Non-pigmented ciliary epithelial cell (primary cell): ENCODE data around the gene CDKAL1.
A peak's percentile ranks its signal among the peaks of the same experiment; 100 is the strongest.
"Not testable (repeated sequence)": the region's sequence is repeated elsewhere in the genome, so short reads cannot be mapped to it uniquely, and the experiment has no call there.

Experiments used
- DNase-seq: peaks from one replicate; pipeline ENCODE4 v3.0.0-alpha.2; 2010; ENCODE audit warnings: low read depth

Gene CDKAL1

GRCh38 chr6:21208796-21209186, 674.5 kb downstream of the CDKAL1 start:
- DNase-seq, result no peak

GRCh38 chr6:21213492-21213891, 679.2 kb downstream of the CDKAL1 start:
- no peak for DNase-seq

- DNase-seq, result no peak
These were observed 680.6 kb downstream of the CDKAL1 start for GRCh38 chr6:21214738-21215448.

- DNase-seq, result no peak
These were observed 685.0 kb downstream of the CDKAL1 start for GRCh38 chr6:21219241-21219640.

- no peak for DNase-seq
These were observed 685.6 kb downstream of the CDKAL1 start for GRCh38 chr6:21219856-21220255.

- DNase-seq, result no peak
These were observed 686.2 kb downstream of the CDKAL1 start for GRCh38 chr6:21220271-21220987.

GRCh38 chr6:21222656-21223055, 688.4 kb downstream of the CDKAL1 start:
- no peak for DNase-seq

GRCh38 chr6:21225912-21226311, 691.7 kb downstream of the CDKAL1 start:
- DNase-seq, result no peak

GRCh38 chr6:21227486-21227885, 693.2 kb downstream of the CDKAL1 start:
- DNase-seq, result peak; percentile 47

GRCh38 chr6:21228411-21228810, 694.2 kb downstream of the CDKAL1 start:
- no peak for DNase-seq

- no peak for DNase-seq
These were observed 694.7 kb downstream of the CDKAL1 start for GRCh38 chr6:21228876-21229460.

- DNase-seq, result no peak
These were observed 696.3 kb downstream of the CDKAL1 start for GRCh38 chr6:21230536-21230935.

GRCh38 chr6:21235162-21235561, 700.9 kb downstream of the CDKAL1 start:
- no peak for DNase-seq

GRCh38 chr6:21238208-21238607, 704.0 kb downstream of the CDKAL1 start:
- no peak for DNase-seq

GRCh38 chr6:21240709-21241108, 706.5 kb downstream of the CDKAL1 start:
- DNase-seq, result no peak

GRCh38 chr6:21241231-21242130, 707.2 kb downstream of the CDKAL1 start:
- no peak for DNase-seq

GRCh38 chr6:21244897-21245470, 710.7 kb downstream of the CDKAL1 start:
- DNase-seq, result no peak

GRCh38 chr6:21245488-21245887, 711.2 kb downstream of the CDKAL1 start:
- no peak for DNase-seq

- DNase-seq, result no peak
These were observed 711.8 kb downstream of the CDKAL1 start for GRCh38 chr6:21246075-21246474.

GRCh38 chr6:21254460-21254859, 720.2 kb downstream of the CDKAL1 start:
- DNase-seq, result not testable (repeated sequence)

GRCh38 chr6:21256197-21256596, 721.9 kb downstream of the CDKAL1 start:
- DNase-seq, result no peak

GRCh38 chr6:21257125-21257524, 722.9 kb downstream of the CDKAL1 start:
- no peak for DNase-seq
